HEK293 (cell line): ENCODE data around the gene MAP1LC3A.

Source experiments
- CTCF ChIA-PET: fragments of 350-600 bp; formaldehyde crosslinking; extraction: SDS; loops from one replicate; lab custom pipeline; 2021; ENCODE audit warnings: antibody characterized with exemption; lab: Yijun Ruan, JAX
- POLR2A ChIA-PET: fragments of 300-600 bp; formaldehyde crosslinking; extraction: SDS; loops from one replicate; lab custom pipeline; 2020; ENCODE audit warnings: antibody characterized with exemption, inconsistent platforms; lab: Yijun Ruan, JAX
- H3K27ac ChIP-seq: fragments of 200-500 bp; sonication (Bioruptor generic); 2 replicates; pipeline ENCODE4 v1.5.1; 2014; ENCODE audit warnings: low read depth, low read length, control low read depth, inconsistent platforms; ENCODE audit errors: extremely low read depth
- H3K36me3 ChIP-seq, 2 experiments: fragments of 200-500 bp in 1 of 2; sonication (Bioruptor generic) in 1 of 2; 1 replicate in 1 of 2; 2 replicates in 1 of 2; pipeline ENCODE4 v1.5.1; 2014 to 2017; ENCODE audit warnings: inconsistent platforms in 2 of 2, low read length in 2 of 2; ENCODE audit not compliant: control insufficient read depth in 2 of 2, insufficient read depth in 1 of 2
- H3K4me1 ChIP-seq: fragments of 200-500 bp; sonication (Bioruptor generic); 2 replicates; pipeline ENCODE4 v1.5.1; 2014; ENCODE audit warnings: mild to moderate bottlenecking, low read length, inconsistent platforms; ENCODE audit not compliant: control insufficient read depth, insufficient read depth
- H3K4me3 ChIP-seq: 2 replicates; pipeline ENCODE4 v1.5.1; 2011; ENCODE audit warnings: low read depth, mild to moderate bottlenecking, control low read depth, low read length, moderate library complexity
- H3K9me3 ChIP-seq: fragments of 200-500 bp; sonication (Bioruptor generic); 2 replicates; pipeline ENCODE4 v1.5.1; 2014; ENCODE audit warnings: low read depth, low read length, inconsistent platforms; ENCODE audit not compliant: control insufficient read depth, insufficient read depth
- BCL11B ChIP-seq: fragments of 450-650 bp; formaldehyde crosslinking; IDR thresholded peaks from 2 replicates; pipeline ENCODE4 v1.5.1; 2016; ENCODE audit warnings: low read depth, missing biosample characterization, missing genetic modification characterization
- EGR2 ChIP-seq: fragments of 450-650 bp; formaldehyde crosslinking; IDR thresholded peaks from 2 replicates; pipeline ENCODE4 v1.5.1; 2016; ENCODE audit warnings: low read depth, missing biosample characterization, missing genetic modification characterization
- HOXA7 ChIP-seq: sonication (generic); formaldehyde crosslinking; IDR thresholded peaks from 2 replicates; pipeline ENCODE4 v1.8.1; 2022; ENCODE audit warnings: missing genetic modification reagents, borderline replicate concordance
- KLF16 ChIP-seq: fragments of 450-650 bp; formaldehyde crosslinking; IDR thresholded peaks from 2 replicates; pipeline ENCODE4 v1.5.1; 2017; ENCODE audit warnings: missing biosample characterization, missing genetic modification characterization
- KLF8 ChIP-seq: fragments of 450-650 bp; formaldehyde crosslinking; IDR thresholded peaks from 2 replicates; pipeline ENCODE4 v1.5.1; 2016; ENCODE audit warnings: missing biosample characterization, missing genetic modification characterization
- MYNN ChIP-seq: fragments of 450-650 bp; formaldehyde crosslinking; IDR thresholded peaks from 2 replicates; pipeline ENCODE4 v1.5.1; 2016; ENCODE audit warnings: missing biosample characterization, missing genetic modification characterization, borderline replicate concordance
- REST ChIP-seq: fragments of 450-650 bp; formaldehyde crosslinking; IDR thresholded peaks from 2 replicates; pipeline ENCODE4 v1.5.1; 2016; ENCODE audit warnings: missing biosample characterization, missing genetic modification characterization
- ZBTB7A ChIP-seq: fragments of 450-650 bp; formaldehyde crosslinking; IDR thresholded peaks from 2 replicates; pipeline ENCODE4 v1.5.1; 2016; ENCODE audit warnings: low read depth, missing biosample characterization, missing genetic modification characterization
- ZNF24 ChIP-seq: fragments of 450-650 bp; formaldehyde crosslinking; IDR thresholded peaks from 2 replicates; pipeline ENCODE4 v1.5.1; 2016; ENCODE audit warnings: missing biosample characterization, missing genetic modification characterization
- ZNF248 ChIP-seq: fragments of 450-650 bp; formaldehyde crosslinking; IDR thresholded peaks from 2 replicates; pipeline ENCODE4 v1.5.1; 2017; ENCODE audit warnings: missing biosample characterization, missing genetic modification characterization
- ZNF416 ChIP-seq: fragments of 450-650 bp; formaldehyde crosslinking; IDR thresholded peaks from 2 replicates; pipeline ENCODE4 v1.5.1; 2016; ENCODE audit warnings: missing biosample characterization, missing genetic modification characterization
- ZNF521 ChIP-seq: fragments of 450-650 bp; formaldehyde crosslinking; IDR thresholded peaks from 2 replicates; pipeline ENCODE4 v1.5.1; 2017; ENCODE audit warnings: missing biosample characterization, mild to moderate bottlenecking, missing genetic modification characterization
- ZNF624 ChIP-seq: fragments of 450-650 bp; formaldehyde crosslinking; IDR thresholded peaks from 2 replicates; pipeline ENCODE4 v1.5.1; 2017; ENCODE audit warnings: missing biosample characterization, missing genetic modification characterization
- ZNF76 ChIP-seq: fragments of 450-650 bp; formaldehyde crosslinking; IDR thresholded peaks from 2 replicates; pipeline ENCODE4; 2016; ENCODE audit warnings: low read depth, missing biosample characterization, missing genetic modification characterization, borderline replicate concordance
- ZNF837 ChIP-seq: fragments of 450-650 bp; formaldehyde crosslinking; IDR thresholded peaks from 2 replicates; pipeline ENCODE4 v1.5.1; 2016; ENCODE audit warnings: missing biosample characterization, missing genetic modification characterization
- TF ChIP-seq, protein P1 (sequence below): fragments of 450-650 bp; formaldehyde crosslinking; IDR thresholded peaks from 2 replicates; pipeline ENCODE4 v1.5.1; 2017; ENCODE audit warnings: missing biosample characterization, missing genetic modification characterization
- TF ChIP-seq, protein P2 (sequence below): fragments of 450-650 bp; formaldehyde crosslinking; IDR thresholded peaks from 2 replicates; pipeline ENCODE4 v1.5.1; 2017; ENCODE audit warnings: missing biosample characterization, mild to moderate bottlenecking, missing genetic modification characterization, moderate library complexity
- TF ChIP-seq, protein P3 (sequence below): fragments of 450-650 bp; formaldehyde crosslinking; IDR thresholded peaks from 2 replicates; pipeline ENCODE4 v1.5.1; 2017; ENCODE audit warnings: missing biosample characterization, missing genetic modification characterization

Gene MAP1LC3A

DNA sequence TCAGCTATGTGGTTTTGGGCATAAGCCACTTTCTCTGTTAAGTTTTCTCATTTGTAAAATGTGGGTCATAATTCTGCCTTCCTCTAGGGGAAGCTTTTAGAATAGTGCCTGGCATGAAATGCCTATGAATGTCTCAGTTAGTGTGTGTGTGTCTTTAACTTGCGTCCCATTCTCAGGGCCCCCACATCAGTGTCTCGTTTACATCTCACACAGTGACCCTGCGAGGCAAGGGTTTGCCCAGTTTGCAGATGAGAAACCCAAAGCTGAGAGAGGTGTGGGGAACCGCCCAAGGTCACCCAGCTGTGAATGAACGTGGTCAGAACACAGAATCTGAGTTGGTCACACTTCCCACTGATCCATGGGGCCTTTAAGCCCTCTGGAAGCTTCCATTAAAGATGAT, 28.2 kb upstream of the MAP1LC3A start (continued):
- no peak for TF ChIP-seq ZNF248 (tag by site-specific recombination)
- TF ChIP-seq, all 188 proteins: peak for 0

- TF ChIP-seq ZBTB7A (tag by site-specific recombination) = no peak
- TF ChIP-seq BCL11B = no peak
- TF ChIP-seq ZNF76 (tag by site-specific recombination) = no peak
- TF ChIP-seq ZNF837 (tag by site-specific recombination) = no peak
- no peak for TF ChIP-seq KLF16 (tag by site-specific recombination)
- TF ChIP-seq, protein P1, sequence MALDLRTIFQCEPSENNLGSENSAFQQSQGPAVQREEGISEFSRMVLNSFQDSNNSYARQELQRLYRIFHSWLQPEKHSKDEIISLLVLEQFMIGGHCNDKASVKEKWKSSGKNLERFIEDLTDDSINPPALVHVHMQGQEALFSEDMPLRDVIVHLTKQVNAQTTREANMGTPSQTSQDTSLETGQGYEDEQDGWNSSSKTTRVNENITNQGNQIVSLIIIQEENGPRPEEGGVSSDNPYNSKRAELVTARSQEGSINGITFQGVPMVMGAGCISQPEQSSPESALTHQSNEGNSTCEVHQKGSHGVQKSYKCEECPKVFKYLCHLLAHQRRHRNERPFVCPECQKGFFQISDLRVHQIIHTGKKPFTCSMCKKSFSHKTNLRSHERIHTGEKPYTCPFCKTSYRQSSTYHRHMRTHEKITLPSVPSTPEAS = no peak
- TF ChIP-seq, protein P2, sequence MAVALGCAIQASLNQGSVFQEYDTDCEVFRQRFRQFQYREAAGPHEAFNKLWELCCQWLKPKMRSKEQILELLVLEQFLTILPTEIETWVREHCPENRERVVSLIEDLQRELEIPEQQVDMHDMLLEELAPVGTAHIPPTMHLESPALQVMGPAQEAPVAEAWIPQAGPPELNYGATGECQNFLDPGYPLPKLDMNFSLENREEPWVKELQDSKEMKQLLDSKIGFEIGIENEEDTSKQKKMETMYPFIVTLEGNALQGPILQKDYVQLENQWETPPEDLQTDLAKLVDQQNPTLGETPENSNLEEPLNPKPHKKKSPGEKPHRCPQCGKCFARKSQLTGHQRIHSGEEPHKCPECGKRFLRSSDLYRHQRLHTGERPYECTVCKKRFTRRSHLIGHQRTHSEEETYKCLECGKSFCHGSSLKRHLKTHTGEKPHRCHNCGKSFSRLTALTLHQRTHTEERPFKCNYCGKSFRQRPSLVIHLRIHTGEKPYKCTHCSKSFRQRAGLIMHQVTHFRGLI (tag by site-specific recombination) = no peak
- TF ChIP-seq ZNF24 (tag by site-specific recombination) = no peak
- TF ChIP-seq REST (tag by site-specific recombination) = no peak
- no peak for TF ChIP-seq ZNF624
- TF ChIP-seq ZNF521 (tag by site-specific recombination) = no peak
- no peak for TF ChIP-seq KLF8 (tag by site-specific recombination)
- no peak for TF ChIP-seq ZNF416 (tag by site-specific recombination)
- TF ChIP-seq, protein P3, sequence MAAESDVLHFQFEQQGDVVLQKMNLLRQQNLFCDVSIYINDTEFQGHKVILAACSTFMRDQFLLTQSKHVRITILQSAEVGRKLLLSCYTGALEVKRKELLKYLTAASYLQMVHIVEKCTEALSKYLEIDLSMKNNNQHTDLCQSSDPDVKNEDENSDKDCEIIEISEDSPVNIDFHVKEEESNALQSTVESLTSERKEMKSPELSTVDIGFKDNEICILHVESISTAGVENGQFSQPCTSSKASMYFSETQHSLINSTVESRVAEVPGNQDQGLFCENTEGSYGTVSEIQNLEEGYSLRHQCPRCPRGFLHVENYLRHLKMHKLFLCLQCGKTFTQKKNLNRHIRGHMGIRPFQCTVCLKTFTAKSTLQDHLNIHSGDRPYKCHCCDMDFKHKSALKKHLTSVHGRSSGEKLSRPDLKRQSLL = no peak
- no peak for TF ChIP-seq HOXA7 (CRISPR knock-in tag)
- no peaks in the 10 kb centered on the region for H3K4me1 ChIP-seq
- H3K9me3 ChIP-seq = no peaks in the 10 kb centered on the region
- no peak overlapping the region for H3K4me3 ChIP-seq
- ChIA-PET POLR2A (no interaction called here), CTCF (interaction anchor here (0.6 to 4.2 kb wide), 8 partner anchors 7 to 355 kb away, joined by 3 to 22 read pairs (median 5); partner anchors contain the start of gene DYNLRB1)
- no peak overlapping the region for H3K27ac ChIP-seq
- peaks cover 3 to 90% of the 10 kb centered on the region in 2 experiments; a peak in 2 of 3 replicates for H3K36me3 ChIP-seq
These were observed 26.8 kb upstream of the MAP1LC3A start for GRCh38 chr20:34531608-34532265.

GRCh38 chr20:34532320-34532719, 26.2 kb upstream of the MAP1LC3A start:
- peaks cover 3 to 90% of the 10 kb centered on the region in 2 experiments; a peak in 2 of 3 replicates for H3K36me3 ChIP-seq
- H3K9me3 ChIP-seq = no peaks in the 10 kb centered on the region
- no peak overlapping the region for H3K4me3 ChIP-seq
- no peaks in the 10 kb centered on the region for H3K4me1 ChIP-seq
- ChIA-PET POLR2A (no interaction called here), CTCF (interaction anchor here (0.6 to 4.2 kb wide), 5 partner anchors 7 to 220 kb away, joined by 3 to 22 read pairs (median 6); partner anchors contain the start of gene DYNLRB1)
- no peak overlapping the region for H3K27ac ChIP-seq
- peak; percentile 57; the same call in 1 of the 2 replicates for TF ChIP-seq EGR2 (tag by site-specific recombination)
- TF ChIP-seq MYNN (tag by site-specific recombination) = no peak
- TF ChIP-seq, all 188 proteins: peak for 1
